ENCODE results near the gene PCIF1.
"Not testable (repeated sequence)": the region's sequence is repeated elsewhere in the genome, so short reads cannot be mapped to it uniquely, and the experiment has no call there.

Gene PCIF1

DNA sequence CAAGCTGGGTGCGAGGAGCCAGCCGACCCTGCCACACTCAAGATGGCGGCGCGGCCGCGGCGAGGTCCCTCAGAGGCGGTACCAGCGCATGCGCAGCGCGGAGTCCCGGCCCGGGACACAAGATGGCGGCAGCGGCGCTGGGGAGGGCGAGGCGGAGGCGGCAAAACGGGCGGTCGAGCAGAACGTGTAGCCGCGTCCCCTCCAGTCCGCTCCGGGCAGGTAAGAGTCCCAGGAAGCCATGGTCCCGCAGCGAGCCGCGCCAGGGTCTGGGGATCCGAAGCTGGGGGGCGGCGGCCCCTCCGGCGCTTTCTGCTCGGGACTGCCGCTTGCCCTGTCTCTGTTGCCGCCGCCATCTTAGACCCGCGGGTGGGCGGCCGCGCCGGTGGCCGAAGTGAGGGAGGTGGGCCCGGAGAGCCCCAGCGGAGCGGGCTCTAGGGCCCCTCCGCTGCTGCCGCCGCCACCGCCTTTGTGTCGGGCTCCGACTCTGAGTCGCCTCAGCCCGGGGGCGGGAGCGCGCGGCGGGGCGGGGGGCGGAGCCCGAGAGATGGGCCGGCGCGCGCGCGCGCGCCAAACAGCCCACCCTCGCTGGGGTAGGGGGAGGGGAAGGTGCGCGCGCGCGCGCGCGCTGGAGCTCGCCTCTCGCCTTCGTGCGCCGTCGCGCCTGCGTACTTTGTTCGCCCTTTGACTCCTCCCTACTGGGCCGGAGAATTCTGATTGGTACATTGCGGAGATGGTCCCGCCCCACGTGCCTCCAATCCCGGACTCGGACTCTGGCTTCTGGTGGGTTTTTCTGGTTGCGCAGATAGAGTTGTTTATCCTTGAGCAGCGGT is at the start of gene PCIF1:
Gene PCIF1, plus strand, starts transcription at position 98 of the 830 bp plus-strand sequence. CDS start 4,317 bp downstream, outside the sequence.
- DNase-seq, result peak; percentile 100

DNA sequence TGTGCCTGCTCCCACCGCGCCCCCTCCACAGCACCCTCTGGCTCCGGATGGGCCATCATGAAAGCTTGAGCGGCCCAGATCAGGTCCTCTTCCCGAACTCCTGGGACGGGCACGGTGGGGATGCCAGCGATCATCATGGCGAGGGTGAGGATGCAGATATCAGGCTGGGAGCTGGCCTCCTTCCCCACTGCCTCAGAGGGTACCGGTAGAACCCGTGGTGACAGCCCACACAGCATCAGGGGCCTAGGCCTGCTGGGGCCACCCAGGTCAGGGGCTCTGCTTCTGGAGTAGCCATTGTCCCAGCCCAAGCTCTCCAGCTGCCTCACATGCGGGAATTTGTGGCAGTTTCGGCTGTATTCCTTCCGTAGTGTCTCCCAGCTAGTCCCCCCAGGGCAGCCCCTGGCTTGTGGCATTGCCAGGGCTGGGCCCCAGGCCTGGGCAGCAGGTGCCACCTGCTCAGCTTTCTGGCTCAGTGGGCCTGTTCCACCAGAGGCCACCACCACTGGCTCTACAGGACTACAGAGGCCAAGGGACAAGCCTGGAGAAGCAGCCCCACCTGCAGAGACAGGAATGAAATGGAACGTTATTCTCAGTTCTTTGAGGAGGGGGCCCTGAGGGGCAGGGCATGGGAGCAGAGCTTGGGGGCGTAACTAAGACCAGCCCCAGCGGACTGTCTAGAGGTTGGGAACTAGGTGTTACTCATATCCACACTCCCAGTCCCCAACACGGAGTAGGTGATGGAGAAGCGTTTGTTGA is 47.7 kb upstream of the PCIF1 start:
- no peak for DNase-seq

DNA sequence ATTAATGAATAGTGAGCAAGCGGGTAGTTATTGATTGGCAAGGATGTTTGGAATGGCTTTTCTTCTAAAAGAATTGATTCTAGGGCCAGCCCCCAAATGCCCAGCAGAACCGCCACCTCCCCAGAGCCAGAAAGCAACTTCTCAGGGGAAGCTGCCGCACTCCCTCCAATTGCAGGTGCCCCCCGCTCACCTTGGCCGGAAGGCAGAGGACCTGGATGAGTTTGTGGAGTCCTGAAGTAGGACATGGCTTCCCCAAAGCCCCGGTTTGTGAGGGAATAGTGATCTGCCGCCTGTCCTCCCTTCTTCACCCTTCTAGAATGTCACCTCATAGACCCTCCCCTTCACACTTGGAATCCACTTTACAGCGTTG is 47.2 kb upstream of the PCIF1 start, which contains the start of gene SPATA25:
Gene SPATA25, minus strand, starts transcription at position 277 of the 370 bp plus-strand sequence. Its CDS starts 32 bp downstream, at position 245.
- DNase-seq, result no peak

DNA sequence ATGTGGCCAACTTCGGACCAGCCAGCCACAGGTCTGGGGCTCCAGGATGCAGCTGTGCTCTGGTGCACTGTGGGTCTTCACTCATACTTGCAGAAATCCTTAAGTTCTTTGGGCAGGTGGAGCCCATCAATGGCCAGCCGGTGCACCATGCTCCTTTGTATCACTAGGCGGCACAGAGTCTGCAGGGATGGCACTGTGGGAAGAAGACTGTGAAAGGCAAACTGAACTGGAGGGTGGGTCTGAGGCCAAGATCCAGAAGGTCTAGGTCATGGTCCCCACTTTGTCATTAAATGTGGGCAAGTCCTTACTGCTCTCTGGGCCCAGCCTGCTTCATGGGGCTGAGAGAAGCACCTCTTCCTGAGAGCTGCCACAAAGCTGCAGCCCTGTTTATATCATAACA is 45.8 kb upstream of the PCIF1 start:
- no peak for DNase-seq

DNA sequence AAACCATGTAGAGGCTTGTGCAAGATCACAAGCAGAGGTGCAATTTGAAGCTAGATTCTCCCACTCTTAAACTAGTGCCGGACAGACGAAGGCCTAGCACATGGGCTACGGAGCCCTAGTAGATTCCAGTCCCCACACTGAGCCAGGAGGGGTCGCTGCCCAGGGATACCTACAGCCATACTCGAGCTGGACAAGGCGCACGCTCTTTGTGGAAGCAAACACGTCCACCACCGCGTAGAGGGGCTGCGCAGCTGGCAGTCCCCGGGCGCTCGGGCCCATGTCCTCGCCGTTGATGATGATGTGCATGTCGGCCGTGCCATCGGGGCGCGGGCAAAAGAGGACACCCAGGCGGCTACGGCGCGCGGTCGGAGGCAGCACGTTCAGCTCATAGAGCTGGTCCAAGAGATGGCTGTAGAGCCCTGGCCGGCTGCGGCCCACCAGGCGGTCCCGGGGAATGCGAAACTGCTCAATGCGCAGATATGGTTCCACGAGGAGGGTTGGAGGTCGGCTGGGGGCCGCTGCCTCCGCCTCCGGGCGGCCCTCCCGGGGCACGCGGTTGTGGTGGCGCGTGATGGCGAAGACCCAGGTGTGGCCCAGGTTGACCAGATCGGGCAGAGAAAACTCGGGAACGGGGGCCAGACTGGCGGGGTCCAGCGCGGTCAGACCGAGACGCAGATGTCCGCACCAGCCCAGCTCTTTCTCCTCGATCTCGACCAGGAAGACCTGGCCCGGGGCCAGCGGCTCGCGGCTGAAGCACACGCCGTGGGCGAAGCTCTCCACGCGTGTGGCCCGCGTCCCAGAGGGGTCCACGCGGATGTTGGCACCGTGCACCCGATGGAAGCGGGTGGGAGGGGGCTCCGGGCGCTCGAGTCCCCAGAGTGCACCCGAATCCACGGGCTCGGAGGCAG is 44.2 kb upstream of the PCIF1 start:
- peak; percentile 78 for DNase-seq

DNA sequence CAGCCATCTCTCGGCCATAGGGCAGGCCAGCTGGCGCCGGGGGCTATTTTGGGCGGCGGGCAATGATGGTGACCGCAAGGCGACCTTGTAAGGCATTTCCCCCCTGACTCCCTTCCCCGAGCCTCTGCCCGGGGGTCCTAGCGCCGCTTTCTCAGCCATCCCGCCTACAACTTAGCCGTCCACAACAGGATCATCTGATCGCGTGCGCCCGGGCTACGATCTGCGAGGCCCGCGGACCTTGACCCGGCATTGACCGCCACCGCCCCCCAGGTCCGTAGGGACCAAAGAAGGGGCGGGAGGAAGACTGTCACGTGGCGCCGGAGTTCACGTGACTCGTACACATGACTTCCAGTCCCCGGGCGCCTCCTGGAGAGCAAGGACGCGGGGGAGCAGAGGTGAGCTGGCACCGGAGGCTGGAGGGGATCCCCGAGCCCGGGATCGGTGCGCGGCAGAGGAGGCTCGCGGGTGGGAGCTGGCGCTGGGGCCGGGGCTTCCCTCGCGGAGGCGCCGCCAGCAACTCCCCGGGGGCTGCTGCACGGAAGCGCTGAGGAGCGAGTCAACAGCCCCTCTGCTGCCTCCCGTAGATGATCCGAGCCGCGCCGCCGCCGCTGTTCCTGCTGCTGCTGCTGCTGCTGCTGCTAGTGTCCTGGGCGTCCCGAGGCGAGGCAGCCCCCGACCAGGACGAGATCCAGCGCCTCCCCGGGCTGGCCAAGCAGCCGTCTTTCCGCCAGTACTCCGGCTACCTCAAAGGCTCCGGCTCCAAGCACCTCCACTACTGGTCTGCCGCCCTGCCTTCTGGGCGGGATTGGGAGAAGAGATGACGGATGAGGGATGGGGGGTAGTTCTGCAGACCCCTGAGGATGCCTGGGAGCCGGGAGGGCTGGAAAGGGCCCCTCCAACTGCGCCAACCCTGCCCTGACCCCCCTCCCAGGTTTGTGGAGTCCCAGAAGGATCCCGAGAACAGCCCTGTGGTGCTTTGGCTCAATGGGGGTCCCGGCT is 43.2 kb upstream of the PCIF1 start, which contains the start of the genes CTSA and NEURL2:
Gene CTSA, plus strand, starts transcription at position 351 of the 999 bp plus-strand sequence. Its CDS starts 234 bp downstream, at position 585.
Gene NEURL2, minus strand, starts transcription at position 224 of the 999 bp plus-strand sequence. Its CDS starts 217 bp downstream, at position 7.
- DNase-seq, result peak; percentile 94

DNA sequence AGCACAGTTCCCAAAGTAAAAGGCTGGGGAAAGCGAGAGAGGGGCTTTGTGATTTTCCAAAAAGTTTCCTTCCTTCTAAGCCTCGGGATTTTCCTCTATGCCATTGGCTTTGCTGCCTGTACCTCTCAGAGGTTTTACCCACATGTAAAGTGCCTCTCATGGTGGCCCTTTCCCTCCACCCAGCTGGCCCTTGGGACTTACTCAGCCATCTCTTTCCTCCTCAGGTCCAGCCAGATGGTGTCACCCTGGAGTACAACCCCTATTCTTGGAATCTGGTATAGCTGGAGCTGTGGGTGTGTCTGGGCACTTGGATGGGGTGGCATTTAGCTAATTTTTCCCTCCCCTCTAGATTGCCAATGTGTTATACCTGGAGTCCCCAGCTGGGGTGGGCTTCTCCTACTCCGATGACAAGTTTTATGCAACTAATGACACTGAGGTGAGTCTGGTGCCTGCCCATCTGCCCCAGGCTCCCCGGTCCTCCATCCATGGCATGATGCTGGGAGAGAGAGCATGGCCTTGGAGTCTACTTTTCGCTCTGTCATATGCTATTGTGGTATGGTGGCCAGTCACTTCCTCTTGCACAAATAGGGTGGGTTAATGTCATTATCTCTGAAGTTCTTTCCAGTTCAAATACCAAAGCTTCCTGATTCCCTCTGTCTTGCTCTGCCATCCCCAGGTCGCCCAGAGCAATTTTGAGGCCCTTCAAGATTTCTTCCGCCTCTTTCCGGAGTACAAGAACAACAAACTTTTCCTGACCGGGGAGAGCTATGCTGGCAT is 42.2 kb upstream of the PCIF1 start:
- DNase-seq, result no peak

DNA sequence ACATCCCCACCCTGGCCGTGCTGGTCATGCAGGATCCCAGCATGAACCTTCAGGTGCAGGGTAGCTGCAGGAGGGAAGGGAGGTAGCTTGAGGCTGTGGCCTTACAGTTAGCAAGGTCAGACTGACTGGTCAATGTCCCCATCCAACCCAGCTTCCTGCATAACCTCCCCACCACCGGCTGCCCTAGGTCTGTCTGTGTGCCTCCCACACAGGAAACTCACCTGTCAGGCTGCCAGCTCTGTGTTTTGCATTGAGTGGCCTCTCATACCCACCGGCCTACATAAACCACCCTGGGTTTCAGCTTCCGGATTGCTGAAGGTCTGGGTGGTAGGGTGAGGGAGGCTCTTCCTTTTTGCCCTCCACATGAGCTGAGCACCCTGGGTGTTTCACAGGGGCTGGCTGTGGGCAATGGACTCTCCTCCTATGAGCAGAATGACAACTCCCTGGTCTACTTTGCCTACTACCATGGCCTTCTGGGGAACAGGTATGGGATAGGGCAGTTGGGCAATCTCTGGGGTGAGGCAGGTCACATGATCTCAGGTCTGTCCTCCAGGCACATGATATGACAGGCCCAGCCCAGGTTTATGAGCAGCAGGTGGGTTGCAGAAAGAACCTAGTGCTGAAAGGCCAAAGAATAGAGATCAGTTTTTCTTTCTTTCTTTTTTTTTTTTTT is 41.5 kb upstream of the PCIF1 start:
- no peak for DNase-seq

DNA sequence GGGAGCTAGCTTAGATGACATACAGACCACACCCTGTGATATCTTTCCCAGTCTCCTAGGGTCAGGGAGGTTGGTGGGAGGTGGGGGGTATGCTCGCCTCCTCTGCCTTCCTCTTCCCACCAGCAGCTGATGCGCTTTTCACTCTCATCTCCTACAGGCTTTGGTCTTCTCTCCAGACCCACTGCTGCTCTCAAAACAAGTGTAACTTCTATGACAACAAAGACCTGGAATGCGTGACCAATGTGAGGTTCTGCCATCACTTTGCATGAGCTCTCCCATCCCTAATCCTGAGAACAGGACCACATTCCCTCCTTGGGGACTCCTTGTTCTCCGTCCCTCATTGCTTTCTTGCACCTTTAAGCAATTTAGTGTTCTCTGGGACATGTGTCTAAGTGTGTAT is 40.7 kb upstream of the PCIF1 start:
- no peak for DNase-seq

DNA sequence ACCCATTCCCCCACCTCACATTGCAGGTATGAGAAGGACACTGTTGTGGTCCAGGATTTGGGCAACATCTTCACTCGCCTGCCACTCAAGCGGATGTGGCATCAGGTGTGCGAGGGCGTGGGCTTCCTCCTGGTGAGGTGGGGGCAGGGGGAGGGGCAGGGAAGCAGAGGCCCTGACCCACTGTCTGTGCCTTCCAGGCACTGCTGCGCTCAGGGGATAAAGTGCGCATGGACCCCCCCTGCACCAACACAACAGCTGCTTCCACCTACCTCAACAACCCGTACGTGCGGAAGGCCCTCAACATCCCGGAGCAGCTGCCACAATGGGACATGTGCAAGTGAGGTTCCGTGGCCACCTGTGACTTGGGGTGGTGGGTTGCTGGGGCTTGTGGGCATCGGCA is 39.7 kb upstream of the PCIF1 start:
- no peak for DNase-seq

DNA sequence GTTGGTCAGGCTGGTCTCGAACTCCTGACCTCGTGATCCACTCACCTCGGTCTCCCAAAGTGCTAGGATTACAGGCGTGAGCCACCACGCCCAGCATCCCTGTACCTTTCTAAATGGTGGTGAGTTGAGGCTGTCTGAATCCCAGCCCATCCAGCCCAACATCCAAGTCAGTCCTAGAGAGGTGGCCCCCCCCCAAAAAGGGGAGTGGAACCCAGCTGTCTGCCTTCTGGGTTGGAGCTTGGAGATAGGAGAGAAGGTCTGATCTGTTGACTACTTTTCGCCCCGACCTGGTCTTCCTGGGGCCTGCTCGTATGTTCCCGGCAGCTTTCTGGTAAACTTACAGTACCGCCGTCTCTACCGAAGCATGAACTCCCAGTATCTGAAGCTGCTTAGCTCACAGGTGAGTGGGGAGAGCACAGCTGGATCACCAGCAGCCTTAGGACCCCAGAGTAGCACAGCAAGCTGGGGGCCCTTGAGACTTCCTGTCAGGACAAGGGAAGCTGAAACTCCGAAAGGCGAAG is 37.8 kb upstream of the PCIF1 start:
- no peak for DNase-seq

DNA sequence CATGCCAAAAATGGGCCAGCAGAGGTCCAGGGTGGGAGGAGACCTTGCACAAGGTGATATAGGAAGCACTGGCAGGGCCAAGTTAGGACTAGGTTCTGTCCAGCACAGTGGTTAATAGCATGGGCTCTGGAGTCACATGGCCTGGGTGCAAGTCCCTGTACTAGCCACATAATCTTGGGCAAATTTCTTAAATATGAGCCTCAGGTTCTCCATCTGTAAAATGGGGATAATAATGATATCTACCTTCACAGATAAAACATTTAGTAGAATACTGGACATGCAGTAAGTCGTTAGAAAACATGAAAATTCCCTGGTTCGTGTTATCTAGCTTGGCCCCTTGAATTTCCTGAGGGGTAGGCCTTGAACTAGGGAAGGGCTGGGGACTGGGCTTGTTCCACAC is 37.2 kb upstream of the PCIF1 start:
- DNase-seq, result no peak

DNA sequence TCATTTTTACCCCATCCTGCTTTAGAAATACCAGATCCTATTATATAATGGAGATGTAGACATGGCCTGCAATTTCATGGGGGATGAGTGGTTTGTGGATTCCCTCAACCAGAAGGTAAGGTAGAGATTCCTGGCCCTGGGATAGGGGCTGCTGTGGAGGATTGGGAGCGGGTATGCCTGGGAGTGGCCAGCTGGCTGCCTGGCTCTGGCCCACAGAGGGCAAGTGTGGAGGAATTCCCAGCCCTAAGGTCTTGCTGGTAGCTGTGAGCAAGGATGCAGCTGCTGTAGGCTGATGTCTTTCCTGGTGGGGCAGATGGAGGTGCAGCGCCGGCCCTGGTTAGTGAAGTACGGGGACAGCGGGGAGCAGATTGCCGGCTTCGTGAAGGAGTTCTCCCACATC is 36.8 kb upstream of the PCIF1 start:
- no peak for DNase-seq

DNA sequence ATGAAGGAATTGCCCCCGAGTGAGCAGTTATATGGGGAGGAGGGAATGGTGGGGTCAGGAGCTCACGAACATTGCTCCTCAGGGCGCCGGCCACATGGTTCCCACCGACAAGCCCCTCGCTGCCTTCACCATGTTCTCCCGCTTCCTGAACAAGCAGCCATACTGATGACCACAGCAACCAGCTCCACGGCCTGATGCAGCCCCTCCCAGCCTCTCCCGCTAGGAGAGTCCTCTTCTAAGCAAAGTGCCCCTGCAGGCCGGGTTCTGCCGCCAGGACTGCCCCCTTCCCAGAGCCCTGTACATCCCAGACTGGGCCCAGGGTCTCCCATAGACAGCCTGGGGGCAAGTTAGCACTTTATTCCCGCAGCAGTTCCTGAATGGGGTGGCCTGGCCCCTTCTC is 36.2 kb upstream of the PCIF1 start:
- DNase-seq, result no peak

DNA sequence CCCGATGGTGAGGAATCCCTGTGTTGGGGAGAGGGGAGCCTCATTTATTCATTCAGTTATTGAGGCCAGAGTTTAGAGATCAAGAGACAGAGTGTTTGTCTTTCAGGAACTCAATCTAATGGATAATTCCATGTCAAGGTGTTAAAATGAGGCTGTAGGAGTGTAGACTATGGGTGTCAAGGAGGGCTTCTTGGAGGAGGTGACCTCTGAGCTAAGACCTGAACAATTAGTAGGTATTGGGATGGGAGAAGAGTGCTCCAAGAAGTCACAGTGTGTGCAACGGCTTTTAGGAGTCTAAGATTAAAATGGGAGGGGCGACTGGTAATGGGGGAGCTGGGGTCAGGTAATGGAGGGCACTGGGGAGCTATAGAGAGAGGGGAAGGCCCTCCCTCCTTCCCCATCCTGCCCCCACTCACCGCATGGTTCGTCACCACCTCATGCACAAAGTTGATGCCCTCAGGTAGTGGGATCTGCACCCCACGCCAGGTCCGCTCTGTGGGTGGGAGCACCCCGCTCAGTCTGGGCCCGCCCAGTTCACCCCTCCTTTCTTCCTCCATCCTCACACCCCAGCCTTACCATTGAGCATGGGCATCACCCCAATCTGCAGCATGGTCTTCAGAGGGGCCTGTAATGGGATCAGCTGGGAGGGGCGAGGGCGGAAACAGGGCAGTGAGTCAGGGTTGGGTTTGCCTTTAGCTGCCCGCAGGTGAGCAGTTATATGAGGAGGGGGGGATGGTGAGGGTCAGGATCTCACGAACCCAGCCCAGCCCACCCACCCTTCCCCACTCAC is 35.2 kb upstream of the PCIF1 start:
- DNase-seq, result no peak

DNA sequence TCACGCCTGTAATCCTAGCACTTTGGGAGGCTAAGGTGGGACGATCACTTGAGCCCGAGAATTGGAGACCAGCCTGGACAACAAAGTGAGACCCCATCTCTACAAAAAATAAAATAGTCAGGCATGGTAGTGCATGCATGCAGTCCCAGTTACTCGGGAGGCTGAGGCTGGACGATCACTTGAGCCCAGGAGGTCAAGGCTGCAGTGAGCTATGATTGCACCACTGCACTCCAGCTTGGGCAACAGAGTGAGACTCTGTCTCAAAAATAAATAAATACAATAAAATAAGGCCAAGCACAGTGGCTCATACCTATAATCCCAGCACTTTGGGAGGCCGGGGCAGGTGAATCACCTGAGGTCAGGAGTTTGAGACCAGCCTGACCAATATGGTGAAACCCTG is 33.2 kb upstream of the PCIF1 start:
- not testable (repeated sequence) for DNase-seq

DNA sequence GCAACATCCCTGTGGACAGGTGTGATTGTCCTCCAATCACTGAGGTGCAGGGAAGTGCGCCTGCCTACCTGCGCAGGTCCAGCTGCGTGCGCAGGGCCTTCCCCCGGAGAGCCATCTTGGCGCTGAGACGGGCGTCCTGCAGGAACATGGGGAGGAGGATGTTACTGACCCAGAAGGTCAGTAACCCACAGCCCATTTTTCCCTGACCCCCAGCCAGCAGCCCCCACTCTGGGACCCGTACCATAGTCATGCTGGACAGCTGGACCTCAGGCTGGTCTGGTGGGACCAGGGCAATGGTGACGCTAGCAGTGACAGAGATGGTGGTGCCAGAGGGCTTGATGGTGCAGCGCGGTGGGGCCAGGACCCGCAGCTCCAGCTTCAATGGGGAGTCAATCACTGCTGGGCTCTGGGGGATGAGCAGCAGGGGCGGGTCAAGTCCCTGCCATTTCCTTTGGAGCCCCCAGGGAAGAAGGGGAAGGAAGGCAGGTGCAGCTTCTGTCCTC is 32.2 kb upstream of the PCIF1 start:
- DNase-seq, result no peak
